ENCODE results near the gene TM9SF4.
"Not testable (repeated sequence)": the region's sequence is repeated elsewhere in the genome, so short reads cannot be mapped to it uniquely, and the experiment has no call there.

Gene TM9SF4

DNA sequence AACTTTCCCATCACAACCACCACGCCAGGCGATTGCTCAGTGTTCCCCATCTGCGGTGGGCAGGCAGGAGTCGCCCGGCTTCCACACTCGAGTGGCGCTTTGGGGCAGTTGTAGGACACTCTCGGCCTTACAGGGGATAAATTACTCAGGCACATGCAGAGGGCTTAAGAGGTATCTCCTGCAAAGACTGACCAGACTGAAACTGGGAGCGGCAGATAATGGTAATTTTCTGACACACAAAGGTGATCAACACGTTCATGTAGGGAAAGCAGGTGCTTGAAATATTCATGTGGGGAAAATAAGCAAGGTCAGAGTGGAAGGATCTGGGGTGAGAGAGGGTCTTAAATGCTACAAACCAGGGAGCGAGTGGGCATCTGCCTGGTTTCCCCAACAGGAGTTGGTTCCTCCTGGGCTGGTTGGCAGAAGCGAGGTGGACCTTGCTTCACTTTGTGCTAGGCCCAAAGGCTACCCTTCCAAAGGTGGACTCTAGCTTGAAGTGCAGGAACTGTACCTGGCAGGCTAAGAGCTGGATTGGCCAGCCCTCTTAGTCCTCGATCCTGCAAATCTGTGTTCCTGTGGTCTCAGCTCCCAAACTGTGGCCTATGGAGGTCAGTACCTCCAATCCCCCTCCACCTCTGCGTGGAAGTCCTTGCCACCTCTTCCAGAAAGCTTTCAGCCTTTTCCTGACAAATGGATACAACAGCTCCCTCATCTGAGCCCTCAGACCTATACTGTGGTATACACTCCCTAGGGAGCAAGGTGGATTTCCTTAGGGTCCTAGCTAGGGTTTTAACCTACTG, 81.3 kb downstream of the TM9SF4 start:
- no peak for DNase-seq (ENCODE audit: low read depth)

DNA sequence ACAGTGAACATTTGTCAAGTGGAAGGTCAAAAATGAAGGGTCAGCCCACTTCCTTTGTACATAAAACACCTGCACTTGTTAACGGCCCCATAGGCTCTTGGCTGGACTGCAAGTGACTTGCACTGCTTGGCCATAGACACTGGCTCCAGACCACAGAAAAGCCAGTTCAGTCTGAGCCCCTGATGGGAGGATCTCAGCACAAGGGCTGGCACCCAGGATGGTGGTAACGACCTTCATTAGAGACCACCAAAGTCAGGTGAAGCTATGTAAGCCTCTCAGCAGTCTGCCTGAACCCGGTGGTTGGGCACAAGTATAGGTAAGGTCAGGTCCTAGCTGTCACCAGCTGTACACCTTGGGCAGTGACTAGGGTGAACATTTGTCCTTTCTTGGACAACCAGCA, 81.9 kb downstream of the TM9SF4 start:
- no peak for DNase-seq (ENCODE audit: low read depth)

- DNase-seq (ENCODE audit: low read depth), result no peak
Observed at GRCh38 chr20:32191873-32192272, 82.4 kb downstream of the TM9SF4 start.

- no peak for DNase-seq (ENCODE audit: low read depth)
Observed at GRCh38 chr20:32192698-32193097, 83.2 kb downstream of the TM9SF4 start.

DNA sequence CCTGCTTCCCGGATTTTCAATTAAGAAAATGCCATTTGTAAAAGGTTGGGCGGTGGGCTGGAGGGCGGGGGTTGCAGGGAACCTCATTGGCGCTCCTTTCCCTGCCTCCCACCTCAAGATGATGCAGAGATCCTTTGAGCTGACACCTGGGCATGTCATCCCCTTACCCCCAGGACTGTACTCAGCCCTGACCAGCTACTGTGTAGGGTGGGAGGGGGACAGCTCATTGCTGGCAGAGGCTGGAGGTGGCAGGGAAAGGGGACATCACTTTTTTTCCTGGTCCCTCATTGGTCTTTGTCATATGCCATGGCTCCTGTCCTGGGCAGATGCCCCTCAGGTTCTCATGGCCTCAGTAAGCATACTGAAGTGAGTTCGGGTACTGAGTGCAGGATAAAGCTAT, 83.8 kb downstream of the TM9SF4 start:
- DNase-seq (ENCODE audit: low read depth), result not testable (repeated sequence)

- DNase-seq (ENCODE audit: low read depth), result no peak
Observed at GRCh38 chr20:32193996-32194395, 84.5 kb downstream of the TM9SF4 start.

DNA sequence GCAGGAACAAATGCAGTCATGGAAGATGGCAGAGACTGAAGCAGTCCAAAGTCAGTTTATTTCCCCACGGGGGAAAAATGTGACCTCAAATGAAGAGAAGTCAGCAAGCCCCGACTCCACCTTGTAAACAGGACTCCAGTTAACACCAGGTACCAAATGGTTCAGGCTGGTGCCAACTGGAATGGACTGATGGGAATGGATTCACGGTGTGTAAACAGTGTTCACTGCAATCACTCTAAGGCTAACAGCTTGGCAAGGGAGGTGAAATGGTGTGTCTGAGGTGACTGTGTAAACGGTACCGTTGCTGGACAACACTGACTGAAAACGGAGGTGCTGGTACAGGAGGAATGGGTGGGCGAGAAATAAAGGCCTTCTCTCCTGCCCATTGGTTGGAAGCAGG, 86.1 kb downstream of the TM9SF4 start:
- no peak for DNase-seq (ENCODE audit: low read depth)

- not testable (repeated sequence) for DNase-seq (ENCODE audit: low read depth)
Observed at GRCh38 chr20:32196613-32197012, 87.1 kb downstream of the TM9SF4 start.

DNA sequence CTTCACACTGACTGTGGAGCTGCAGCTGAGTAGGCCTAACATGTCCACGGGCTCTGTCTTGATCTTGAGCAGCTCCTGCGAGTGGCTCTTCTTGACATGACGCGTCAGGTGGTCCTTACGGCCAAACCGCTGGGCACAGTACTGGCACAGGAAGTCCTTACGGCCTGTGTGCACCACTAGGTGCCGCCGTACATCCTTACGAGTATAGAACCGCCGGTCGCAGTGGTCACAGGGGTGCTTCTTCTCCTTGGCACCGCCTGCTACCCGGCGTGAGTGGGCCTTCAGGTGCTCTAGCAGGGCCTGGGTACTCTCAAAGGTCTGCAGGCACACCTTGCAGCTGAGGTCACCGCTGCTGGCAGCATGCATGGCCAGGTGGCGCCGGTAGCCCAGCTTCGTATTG, 87.6 kb downstream of the TM9SF4 start:
- DNase-seq (ENCODE audit: low read depth), result not testable (repeated sequence)

DNA sequence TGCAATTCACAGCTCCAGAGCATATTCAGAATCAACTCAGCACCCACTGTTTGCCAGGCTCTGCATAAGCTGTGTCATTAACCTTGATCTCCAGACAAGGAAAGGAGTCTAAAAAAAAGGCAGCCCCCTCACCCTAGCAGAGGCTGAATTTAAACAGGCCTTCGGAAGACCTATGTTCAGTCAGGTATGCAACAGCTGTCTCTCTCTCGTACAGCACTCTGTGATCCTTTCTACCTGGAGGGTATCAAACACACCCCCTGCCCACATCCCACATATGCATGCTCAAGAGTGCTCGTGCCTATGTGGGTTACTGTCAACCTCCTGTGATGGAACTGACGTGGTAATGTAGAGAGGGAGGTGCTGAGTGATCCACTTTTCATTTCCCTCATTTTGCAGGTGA, 89.5 kb downstream of the TM9SF4 start:
- DNase-seq (ENCODE audit: low read depth), result no peak

GRCh38 chr20:32201296-32201976, 91.9 kb downstream of the TM9SF4 start:
- DNase-seq (ENCODE audit: low read depth), result no peak

GRCh38 chr20:32201977-32202363, 92.5 kb downstream of the TM9SF4 start:
- DNase-seq (ENCODE audit: low read depth), result no peak

DNA sequence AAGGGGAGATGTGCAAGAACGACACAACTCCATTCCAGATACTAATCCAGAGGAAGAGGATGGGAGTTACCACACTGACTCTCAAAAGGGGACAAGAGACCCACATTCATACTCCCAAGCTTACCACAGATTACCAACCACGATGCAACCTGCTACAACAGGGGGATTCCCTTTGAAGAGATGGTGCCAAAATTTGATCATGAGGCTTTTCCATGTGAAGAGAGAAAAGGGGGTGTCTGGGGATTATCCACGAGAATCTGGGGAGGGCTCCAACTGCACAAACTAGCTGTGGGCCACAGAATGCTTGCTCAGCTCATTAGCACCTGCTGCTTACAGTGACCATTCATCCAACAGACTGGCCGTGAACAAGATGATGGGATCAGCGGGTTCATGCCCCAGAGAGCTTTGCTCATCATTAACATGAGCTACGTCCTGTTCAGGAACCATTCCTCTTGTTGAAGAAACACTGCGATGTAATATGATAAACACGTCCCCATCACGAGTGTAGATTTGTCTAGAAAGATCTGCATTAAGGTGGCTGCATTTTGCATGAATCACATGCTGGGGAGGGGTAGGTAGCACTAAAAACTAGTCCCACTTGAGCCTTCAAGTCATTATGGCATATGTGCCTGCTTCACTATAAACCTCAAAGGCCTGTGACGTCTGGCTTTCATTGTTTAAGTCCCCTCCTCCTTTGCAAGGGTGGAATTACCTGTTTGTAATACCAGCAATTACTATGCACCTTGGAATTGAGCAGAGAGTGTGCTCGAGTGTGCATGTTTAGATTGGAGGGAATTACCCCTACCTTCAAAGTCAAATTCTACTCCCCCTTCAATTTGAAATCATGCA, 94.1 kb downstream of the TM9SF4 start:
- DNase-seq (ENCODE audit: low read depth), result no peak

DNA sequence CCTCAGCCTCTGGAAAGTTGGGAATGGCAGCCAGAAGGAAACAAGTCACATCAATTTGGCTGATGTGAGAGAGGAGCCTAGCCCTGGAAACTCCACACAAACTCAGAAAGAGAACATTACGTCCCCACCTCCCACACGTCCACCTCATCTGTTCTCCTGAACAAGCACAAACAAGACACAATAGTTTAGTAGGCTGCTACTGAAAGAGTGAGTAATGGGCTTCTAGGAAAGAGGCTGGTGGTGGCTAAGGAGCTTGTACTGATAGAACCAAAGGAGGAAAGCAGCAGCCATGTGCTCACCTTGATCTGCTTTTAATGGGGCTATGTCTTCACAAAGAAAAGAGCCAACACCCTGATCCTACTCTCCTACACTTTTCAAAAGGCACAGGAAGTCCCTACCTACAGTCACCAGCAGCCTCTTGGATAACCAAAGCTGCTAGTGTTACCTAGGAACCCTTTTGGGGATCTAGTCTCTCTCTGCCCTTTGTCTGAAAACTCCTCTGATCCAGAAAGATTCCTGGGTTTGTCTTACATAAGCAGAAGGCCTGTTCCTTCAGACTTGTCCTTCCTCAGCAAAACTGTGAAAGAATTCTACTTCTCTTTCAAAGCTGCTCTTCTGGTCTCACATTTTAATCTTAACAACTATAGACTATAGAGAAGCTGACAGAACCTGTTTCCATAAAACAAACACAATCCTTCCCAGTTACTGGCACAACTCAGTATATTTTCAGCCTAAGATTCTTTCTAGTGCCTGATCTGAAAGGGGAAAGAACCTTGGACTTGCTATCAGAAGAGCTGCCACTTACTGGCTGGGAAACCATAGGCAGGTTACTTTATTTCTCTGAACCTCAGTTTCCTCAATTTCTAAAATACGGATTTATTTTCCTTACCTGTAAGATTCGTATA, 94.9 kb downstream of the TM9SF4 start:
- no peak for DNase-seq (ENCODE audit: low read depth)

GRCh38 chr20:32205110-32205842, 95.8 kb downstream of the TM9SF4 start:
- no peak for DNase-seq (ENCODE audit: low read depth)

GRCh38 chr20:32205843-32206759, 96.6 kb downstream of the TM9SF4 start:
- DNase-seq (ENCODE audit: low read depth), result no peak

- no peak for DNase-seq (ENCODE audit: low read depth)
Observed at GRCh38 chr20:32206760-32207625, 97.5 kb downstream of the TM9SF4 start.

- DNase-seq (ENCODE audit: low read depth), result no peak
Observed at GRCh38 chr20:32207626-32208498, 98.3 kb downstream of the TM9SF4 start, which contains the start of the genes PLAGL2 and POFUT1. TSS of gene PLAGL2 (minus strand) at chr20:32207743. CDS start at chr20:32202178, 5,565 bp downstream. TSS of gene POFUT1 (plus strand) at chr20:32207880. CDS start at chr20:32207942, 62 bp downstream.

Measured in non-pigmented ciliary epithelial cell (primary cell).